Activated CD8-positive, alpha-beta memory T cell treated with anti-CD3 and anti-CD28 coated beads, Interleukin-2, amount 50 U/mL, for 1 hour (primary cell): ENCODE results near the gene C22orf23.

Experiments
- DNase-seq: peaks from one replicate; pipeline ENCODE4 v3.0.0-alpha.2; 2020; ENCODE audit errors: extremely low read depth

Gene C22orf23

GRCh38 chr22:37953437-37954179, at the start of gene C22orf23, which contains the start of gene POLR2F:
C22orf23 (minus strand) TSS chr22:37953601; CDS start chr22:37953149, 452 bp downstream.
POLR2F (plus strand) TSS chr22:37953699; CDS start chr22:37953788, 89 bp downstream.
- peak; percentile 93 for DNase-seq

DNA sequence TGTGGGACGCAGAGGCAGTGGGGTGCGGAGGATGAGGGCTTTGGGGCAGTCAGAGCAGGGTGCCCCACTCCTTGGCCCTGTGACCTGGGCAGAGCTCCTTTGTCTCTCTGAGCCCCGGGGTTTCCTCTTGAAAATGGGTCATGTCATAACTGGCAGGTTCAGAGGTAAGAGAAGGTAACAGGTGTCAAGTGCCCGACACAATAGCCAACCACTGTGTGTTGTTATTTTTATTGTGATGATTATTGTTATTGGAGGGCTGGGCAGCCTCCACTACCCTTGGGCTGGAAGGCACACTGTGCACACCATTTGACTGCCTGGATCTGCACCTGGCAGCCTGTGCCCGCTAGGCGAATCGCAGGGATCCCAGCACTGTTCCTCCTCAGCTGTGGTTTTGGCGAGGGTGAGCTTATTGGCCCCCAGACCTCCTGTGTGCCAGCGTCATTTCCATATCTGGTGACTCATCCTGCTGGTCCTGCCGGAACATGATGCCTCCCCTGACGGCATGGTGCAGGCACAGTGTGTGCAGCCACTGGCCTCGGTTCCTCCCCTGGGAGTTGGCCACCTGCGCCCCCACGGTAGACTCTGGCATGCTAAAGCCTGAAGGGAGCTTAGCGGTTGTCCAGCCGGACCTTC, 46.4 kb upstream of the C22orf23 start:
- DNase-seq: no peak

GRCh38 chr22:37999236-37999635, 45.8 kb upstream of the C22orf23 start:
- DNase-seq: no peak

DNA sequence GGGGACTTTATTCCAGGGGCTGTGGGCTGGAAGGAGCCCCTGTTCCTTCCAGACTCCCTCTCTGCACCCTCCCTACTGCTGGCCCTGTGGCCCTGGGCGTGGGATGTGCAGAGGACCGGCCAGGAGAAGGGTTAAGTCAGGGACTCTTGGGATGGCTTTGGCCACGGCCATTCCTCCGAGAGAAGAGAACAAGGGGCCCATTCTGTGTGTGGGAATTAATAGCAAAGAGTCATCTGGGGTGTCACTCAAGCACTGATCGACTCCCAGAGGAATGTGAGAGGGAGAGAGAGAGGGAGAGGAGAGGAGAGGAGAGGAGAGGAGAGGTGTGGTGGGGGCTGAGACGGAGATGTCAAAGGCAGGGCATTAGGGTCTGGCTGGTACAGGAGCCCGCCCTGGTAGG, 45.1 kb upstream of the C22orf23 start:
- DNase-seq: no peak

- DNase-seq: no peak
Observed at GRCh38 chr22:37996515-37997246, 43.3 kb upstream of the C22orf23 start.

- no peak for DNase-seq
Observed at GRCh38 chr22:37996079-37996478, 42.7 kb upstream of the C22orf23 start.

GRCh38 chr22:37995460-37995859, 42.1 kb upstream of the C22orf23 start:
- no peak for DNase-seq

GRCh38 chr22:37994982-37995381, 41.6 kb upstream of the C22orf23 start:
- no peak for DNase-seq

GRCh38 chr22:37994049-37994448, 40.6 kb upstream of the C22orf23 start:
- no peak for DNase-seq

DNA sequence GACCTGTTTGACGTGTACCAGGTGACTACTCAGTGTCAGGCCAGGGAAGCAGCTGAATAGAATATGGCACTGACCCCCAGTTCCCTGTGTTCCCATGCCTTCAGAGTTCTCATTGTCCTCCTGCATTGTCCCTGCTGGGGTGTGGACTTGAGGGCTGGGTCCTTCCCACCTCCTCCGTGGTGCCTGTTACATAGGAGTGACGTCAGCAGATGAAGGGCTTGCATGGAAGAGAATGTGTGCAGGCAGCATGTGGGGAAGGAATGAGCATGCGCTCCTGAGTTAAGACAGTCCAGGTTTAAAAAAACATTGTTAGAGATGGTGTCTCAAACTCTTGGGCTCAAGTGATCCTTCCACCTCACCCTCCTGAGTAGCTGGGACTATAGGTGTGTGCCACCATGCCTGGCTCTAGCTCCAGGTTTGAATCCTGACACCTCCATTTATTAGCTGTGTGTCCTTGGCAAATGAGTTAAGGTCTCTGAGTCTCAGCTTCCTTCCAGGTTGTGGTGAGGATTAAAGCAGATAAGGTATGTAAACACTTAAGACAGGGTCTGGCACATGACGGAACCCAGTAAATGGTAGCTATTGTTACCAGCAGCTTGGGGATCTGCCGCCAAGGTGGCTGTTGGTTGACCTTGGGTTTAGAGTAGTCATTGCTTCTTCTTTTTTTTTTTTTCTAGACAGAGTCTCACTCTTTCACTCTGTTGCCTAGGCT, 38.5 kb upstream of the C22orf23 start:
- no peak for DNase-seq

DNA sequence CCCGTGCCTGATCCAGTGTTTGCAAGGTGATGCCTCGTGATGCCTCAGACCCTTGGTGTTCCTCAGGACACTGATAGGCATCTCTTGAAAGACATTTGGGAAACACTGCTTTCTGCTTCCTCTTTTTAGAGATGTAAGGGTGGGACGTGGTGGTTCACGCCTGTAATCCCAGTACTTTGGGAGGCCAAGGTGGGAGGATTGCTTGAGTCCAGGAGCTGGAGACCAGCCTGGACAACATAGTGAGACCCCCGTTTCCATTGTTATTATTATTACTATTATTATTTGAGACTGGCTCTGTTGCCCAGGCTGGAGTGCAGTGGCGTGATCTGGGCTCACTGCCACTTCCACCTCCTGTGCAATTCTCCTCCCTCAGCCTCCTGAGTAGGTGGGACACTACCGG, 37.5 kb upstream of the C22orf23 start:
- DNase-seq: no peak

DNA sequence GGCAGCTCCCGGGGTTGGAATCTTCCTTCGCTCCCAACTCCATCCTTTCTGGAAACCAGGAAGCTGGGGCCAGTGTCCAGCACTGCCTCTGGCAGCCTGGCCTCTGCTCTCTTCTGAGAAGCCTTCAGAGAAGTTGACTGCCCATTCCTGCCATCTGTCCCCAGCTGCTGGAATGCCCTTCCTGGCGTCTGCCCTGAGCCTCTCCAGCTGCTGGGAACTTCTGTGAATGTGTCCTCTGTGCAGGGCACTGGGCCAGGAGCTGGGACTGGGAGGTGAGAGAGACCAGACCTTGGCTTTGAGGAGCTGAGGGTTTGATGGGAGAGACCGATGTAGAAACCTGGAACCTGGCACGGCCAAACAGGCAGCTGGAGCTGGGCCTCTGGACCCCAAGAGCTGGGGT, 36.9 kb upstream of the C22orf23 start:
- no peak for DNase-seq

DNA sequence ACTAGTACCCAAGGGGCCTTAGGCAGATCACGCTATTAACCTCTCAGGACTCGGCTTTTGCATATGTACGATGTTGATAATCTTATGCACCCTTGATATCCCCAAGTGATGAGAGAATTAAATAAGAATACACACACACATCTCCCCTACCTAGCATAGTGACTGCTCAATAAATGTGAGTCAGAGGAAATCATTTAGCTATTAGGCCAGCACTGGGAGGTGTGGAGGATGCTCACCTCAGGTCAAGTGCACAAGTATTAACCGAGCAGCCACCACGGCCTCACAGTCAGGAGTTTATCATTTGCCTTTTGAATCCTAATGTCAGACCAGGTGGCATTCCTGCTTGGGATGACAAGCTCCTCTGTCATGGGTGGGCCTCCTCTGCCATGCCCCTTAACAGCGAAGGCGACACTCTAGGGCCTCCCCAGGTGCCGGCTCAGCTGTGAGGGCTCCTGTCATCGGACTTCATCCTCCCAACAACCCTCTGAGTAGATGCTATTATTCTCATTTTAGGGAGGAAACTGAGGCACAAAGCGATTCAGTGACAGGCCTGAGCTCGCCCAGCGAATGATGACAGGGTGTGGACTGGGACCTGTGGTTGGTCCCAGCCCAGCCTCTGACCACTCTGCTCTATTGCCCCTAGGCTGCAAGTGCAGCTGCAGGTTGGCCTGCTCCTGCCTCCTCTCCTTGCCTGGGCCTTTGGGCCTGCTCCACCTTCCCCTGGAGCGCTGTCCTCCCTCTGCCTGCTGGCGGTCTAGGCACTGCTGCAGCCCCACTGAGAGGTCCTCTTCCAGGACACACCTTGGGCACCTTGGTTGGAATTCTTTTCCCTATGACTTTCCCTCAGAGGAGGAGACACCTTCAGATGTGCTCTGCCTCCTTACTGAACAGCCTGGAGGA, 36.0 kb upstream of the C22orf23 start:
- DNase-seq: no peak

DNA sequence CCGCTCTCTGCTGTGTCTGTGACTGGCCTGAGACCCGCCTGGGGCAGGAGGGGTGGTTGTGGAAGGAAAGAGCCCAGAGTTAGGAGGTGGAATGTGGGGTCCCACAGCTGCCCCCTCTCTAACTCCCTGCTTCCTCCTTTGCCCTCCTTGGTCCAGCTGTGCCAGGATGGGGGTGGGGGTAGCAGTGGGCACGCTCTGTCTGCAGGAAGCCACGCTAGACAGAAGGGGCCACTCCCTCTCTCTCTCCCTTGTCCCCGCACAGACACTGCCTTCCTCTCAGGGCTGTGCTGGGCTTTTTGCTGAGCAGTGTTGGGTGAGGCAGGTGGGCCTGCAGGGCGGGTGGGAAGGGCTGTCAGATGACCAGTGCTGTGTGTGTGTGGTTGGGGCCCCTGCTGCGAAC, 33.0 kb upstream of the C22orf23 start:
- no peak for DNase-seq

- DNase-seq: no peak
Observed at GRCh38 chr22:37985751-37986281, 32.4 kb upstream of the C22orf23 start.

DNA sequence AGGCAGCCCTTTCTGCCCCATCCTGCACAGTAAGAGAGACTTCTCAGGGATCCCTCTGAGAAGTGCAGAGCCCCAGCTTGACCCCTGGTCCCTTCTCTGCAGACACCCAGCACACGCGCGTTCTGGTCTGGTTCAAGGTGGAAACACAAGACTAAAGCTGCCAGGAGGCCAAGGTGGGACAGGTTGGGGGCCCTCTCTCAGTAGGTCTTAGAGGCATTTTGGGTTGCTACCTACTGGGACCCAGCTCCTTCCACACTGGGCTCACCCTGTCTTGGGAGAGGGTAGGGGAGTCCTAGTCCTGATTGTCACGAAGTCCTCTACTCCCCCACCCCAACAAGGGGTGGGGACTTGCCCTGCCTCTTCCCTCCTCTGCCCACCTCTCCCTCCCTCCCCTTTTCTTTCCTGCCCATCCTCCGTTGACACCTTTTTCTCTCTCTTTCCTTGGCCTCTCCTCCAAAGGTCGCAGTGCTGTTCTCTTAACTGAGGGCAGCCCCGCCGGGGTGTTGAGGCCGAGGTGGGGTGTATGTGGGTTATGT, 31.7 kb upstream of the C22orf23 start:
- DNase-seq: no peak

GRCh38 chr22:37983860-37984791, 30.7 kb upstream of the C22orf23 start, which contains the start of gene SOX10:
SOX10 (minus strand) TSS chr22:37984555; CDS start chr22:37983784, 771 bp downstream.
- DNase-seq: no peak

DNA sequence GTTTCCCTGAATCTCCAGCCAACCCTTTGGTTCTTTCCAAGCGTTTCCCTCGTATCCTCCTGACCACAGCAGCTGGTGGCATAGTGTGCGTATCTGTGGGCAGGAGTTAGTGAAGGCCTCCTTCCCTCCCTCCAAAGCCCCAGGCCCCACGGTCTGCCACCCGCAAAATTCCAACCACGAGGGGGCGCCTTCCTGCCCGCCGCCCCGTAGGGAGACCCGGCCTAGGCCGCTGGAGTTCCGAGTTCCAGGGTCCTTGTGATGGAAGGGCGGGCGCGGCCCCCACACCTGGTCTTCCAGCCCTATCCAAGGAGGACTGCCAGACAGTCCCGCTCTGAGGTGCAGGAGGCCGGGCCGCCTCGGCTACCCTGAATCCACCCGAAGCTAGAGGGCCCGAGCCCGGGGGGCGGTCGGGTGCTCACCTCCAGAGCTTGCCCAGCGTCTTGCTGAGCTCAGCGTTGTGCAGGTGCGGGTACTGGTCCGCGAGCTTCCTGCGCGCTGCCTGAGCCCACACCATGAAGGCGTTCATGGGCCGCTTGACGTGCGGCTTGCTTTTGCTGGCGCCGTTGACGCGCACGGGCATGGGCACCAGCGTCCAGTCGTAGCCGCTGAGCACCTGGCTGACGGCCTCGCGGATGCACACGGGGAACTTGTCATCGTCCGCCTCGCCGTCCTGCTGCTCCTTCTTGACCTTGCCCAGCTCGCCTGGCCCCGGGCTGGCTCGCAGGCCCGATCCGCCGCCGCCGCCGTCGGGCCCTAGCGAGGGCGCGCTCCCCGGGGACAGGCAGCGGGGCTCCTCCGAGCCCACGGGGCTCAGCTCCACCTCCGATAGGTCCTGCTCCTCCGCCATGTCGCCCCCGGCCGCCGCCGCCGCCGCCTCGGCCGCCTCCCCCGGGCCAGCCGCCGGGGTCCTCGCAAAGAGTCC, 29.8 kb upstream of the C22orf23 start:
- no peak for DNase-seq
